ENCODE measurements around the gene RRP7A.
"Not testable (repeated sequence)": the region's sequence is repeated elsewhere in the genome, so short reads cannot be mapped to it uniquely, and the experiment has no call there.

Gene RRP7A

DNA sequence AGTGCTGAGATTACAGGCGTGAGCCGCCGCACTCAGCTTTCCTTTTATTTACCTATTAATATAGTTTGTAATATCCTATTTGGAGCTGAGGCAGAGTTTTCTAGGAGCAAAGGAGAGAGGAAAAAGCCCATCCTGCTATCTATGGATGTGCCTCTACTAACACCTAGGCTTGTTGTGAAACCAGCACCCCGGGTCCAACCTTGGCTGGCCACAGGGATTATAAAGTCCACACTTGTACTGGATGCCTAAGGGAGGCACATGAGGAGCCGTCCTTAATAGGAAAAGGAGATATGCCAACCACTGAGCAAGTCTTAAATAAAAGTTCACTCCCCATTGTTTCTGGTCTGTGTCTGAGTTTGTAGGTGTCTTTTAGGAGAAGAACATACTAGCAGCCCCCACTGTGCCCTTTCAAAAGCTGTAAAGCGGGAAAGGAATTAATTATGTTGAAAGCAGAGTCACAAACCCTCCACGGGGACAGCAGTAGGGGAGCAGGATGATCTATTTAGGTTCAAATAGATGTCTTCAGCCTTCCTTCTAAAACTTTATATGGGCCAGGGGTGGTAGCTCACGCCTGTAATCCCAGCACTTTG is 29.3 kb downstream of the RRP7A start:
- Mint-ChIP-seq H3K9me3 (no peaks in the 10 kb centered on the region), H3K27me3 (no peaks in the 10 kb centered on the region), H3K27ac (peak overlapping the region in 1 of 2 donors; percentile 83), H3K4me1 (no peaks in the 10 kb centered on the region), H3K4me3 (no peak overlapping the region)
- ATAC-seq (no peak), DNase-seq (no peak)

- H3K27ac Mint-ChIP-seq: no peak overlapping the region
- no peaks in the 10 kb centered on the region for H3K9me3 Mint-ChIP-seq
- no peak overlapping the region for H3K4me3 Mint-ChIP-seq
- H3K27me3 Mint-ChIP-seq: no peaks in the 10 kb centered on the region
- no peak for DNase-seq
- no peaks in the 10 kb centered on the region for H3K4me1 Mint-ChIP-seq
- ATAC-seq: no peak
These were observed 30.6 kb downstream of the RRP7A start for GRCh38 chr22:42489000-42489399.

DNA sequence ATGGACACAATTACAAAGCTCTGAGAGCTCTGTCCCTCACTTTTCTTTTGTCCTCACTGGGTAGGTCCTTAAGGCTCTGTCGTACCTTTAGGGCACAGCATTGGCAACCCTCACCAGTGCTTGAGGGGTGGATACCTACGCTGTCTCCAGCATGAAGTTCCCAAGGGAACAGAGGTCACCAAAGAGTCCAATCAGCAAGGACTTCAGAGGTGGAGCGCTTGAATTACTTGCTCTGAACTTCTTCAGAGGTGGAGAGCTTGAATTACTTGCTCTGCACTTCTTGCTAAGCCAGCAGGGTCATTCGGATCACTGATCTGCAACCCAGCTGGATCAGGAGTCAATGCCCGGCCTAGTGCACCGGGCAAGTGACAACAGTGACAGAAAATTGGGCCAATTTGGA is 35.1 kb downstream of the RRP7A start:
- Mint-ChIP-seq H3K27me3 (peaks cover 24% of the 10 kb centered on the region), H3K4me1 (peaks cover 3% of the 10 kb centered on the region)
- ATAC-seq: no peak

DNA sequence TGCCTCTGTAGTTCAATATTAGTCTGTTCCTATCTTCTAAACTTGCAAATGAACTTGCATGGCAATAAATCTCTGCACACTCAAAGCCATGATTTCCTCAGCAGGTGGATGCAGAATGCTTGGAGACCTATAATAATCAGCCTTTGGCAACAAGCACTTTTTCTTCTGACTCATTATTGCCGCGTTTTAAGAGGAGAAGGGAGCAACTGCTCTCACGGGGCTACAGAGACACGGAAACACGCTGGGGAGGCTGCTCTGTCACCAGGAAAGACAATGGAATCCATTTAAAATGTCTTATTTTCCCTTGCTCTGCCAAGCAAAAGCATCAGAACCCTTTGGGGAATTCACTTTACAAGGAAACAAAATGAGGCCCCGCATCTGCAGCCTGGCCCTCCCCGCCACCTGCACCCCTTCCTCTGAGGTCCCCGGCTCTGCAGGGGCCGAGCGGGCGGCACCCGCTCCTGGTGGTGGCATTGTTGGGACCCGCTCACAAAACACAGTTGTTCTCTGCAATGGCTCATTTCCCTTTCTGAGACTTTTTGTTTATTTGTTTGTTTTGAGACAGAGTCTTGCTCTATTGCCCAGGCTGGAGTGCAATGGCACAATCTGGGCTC is 35.9 kb downstream of the RRP7A start:
- not testable (repeated sequence) for ATAC-seq, DNase-seq, H3K9me3 Mint-ChIP-seq, H3K27ac Mint-ChIP-seq, H3K4me1 Mint-ChIP-seq, H3K4me3 Mint-ChIP-seq
- H3K27me3 Mint-ChIP-seq: peaks cover 24% of the 10 kb centered on the region

More for the DNA sequence above, 35.1 kb downstream of the RRP7A start:
- H3K27ac Mint-ChIP-seq: no peak overlapping the region
- DNase-seq: no peak
- no peak overlapping the region for H3K4me3 Mint-ChIP-seq
- H3K9me3 Mint-ChIP-seq: no peaks in the 10 kb centered on the region

- Mint-ChIP-seq H3K27me3 (peaks cover 8% of the 10 kb centered on the region), H3K27ac (no peak overlapping the region), H3K9me3 (no peaks in the 10 kb centered on the region), H3K4me3 (no peak overlapping the region), H3K4me1 (peaks cover 17% of the 10 kb centered on the region)
- no peak for ATAC-seq
- DNase-seq: no peak
These were observed 44.5 kb downstream of the RRP7A start for GRCh38 chr22:42475122-42475521.

- H3K27ac Mint-ChIP-seq: no peak overlapping the region
- H3K27me3 Mint-ChIP-seq: peaks cover 8% of the 10 kb centered on the region
- ATAC-seq (no peak), DNase-seq (peak in 1 of 2 donors; percentile 4)
- no peak overlapping the region for H3K4me3 Mint-ChIP-seq
- H3K4me1 Mint-ChIP-seq: peaks cover 7% of the 10 kb centered on the region
- no peaks in the 10 kb centered on the region for H3K9me3 Mint-ChIP-seq
These were observed 46.0 kb downstream of the RRP7A start for GRCh38 chr22:42473484-42474193.

- Mint-ChIP-seq H3K27ac (no peak overlapping the region), H3K27me3 (peaks cover 8% of the 10 kb centered on the region), H3K9me3 (no peaks in the 10 kb centered on the region), H3K4me3 (no peak overlapping the region), H3K4me1 (no peaks in the 10 kb centered on the region)
- ATAC-seq (no peak), DNase-seq (no peak)
These were observed 46.9 kb downstream of the RRP7A start for GRCh38 chr22:42472671-42473070.

GRCh38 chr22:42471441-42471840 is 48.2 kb downstream of the RRP7A start:
- no peaks in the 10 kb centered on the region for H3K4me1 Mint-ChIP-seq
- no peak overlapping the region for H3K27ac Mint-ChIP-seq
- H3K27me3 Mint-ChIP-seq: peaks cover 8% of the 10 kb centered on the region
- H3K9me3 Mint-ChIP-seq: no peaks in the 10 kb centered on the region
- H3K4me3 Mint-ChIP-seq: no peak overlapping the region
- DNase-seq (no peak), ATAC-seq (no peak)

DNA sequence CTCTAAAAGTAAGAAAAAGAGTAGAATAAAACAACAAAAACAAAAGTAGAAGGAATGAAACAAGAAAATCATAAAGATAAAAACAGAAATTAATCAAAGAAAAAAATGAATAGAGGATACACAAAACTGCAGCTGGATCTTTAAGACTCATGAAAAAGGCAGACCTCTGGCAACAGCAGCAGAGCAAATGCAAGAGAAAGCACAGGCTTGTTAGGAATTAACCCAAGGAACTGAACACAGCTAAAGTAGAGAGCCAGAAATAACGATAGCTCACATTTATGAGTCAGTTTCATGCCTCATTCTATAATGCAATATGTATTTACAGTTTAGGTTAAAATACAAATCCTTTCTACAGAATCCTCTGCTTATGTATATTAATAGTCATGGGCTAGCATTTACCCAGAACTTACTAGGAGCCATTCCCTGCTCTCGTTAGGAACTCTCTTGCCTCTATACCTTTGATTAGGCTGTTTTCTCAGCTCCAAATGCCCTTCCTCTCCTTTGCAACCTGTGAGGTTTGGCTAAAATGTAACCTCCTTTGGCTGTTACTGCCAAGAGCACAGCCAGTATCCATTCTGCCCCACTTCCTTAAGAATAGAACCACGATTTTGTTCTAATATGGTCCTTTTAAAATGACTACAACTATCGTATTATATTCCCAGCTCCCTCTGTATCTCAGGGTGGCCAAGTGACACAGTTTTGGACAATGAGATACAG is 49.1 kb downstream of the RRP7A start:
- ATAC-seq (no peak), DNase-seq (no peak)
- H3K27me3 Mint-ChIP-seq: peaks cover 7% of the 10 kb centered on the region
- no peak overlapping the region for H3K4me3 Mint-ChIP-seq
- H3K27ac Mint-ChIP-seq: no peak overlapping the region
- no peaks in the 10 kb centered on the region for H3K9me3 Mint-ChIP-seq
- H3K4me1 Mint-ChIP-seq: no peaks in the 10 kb centered on the region

DNA sequence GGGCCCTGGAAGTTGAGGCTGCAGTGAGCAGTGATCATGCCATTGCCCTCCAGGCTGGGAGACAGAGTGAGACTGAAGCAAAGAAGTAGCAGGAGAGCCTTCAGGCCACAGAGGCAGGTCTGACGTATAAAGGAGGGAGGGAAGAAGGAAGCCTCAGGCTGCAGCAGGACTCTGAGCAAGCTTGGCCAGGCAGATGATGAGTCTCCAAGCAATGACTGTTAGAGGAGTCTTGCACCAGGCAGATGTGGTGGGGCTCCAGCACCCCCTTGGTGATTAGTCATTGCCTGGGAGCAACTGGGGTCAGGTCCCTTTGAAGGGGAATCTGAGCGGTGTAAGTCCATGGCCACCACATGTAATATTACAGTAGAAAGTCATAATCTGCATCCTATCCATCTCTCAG is 50.8 kb downstream of the RRP7A start:
- DNase-seq (no peak), ATAC-seq (no peak)
- H3K4me1 Mint-ChIP-seq: no peaks in the 10 kb centered on the region
- H3K4me3 Mint-ChIP-seq: no peak overlapping the region
- no peak overlapping the region for H3K27ac Mint-ChIP-seq
- H3K9me3 Mint-ChIP-seq: no peaks in the 10 kb centered on the region
- no peaks in the 10 kb centered on the region for H3K27me3 Mint-ChIP-seq

DNA sequence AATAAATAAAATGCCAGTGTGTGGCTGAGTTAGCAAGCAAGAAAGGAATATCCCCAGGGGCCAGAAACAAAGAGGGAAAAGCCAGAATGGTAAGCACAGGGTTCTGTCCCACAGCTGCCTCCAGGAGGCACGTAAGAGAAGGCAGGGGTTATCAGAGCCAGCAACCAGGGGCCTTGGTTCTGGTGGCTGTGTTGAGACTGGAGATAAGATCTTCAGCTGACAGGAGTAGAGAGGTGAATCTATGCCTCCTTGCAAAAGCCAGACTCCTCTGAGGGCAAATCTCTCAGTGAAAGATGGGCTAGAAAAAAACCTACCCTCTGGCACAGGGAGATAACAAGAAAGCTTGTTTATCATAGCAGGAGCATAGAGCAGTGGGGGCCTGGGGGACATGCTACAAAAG is 57.6 kb downstream of the RRP7A start:
- H3K27ac Mint-ChIP-seq: no peak overlapping the region
- no peaks in the 10 kb centered on the region for H3K4me1 Mint-ChIP-seq
- peaks cover 36% of the 10 kb centered on the region for H3K27me3 Mint-ChIP-seq
- no peak for ATAC-seq
- H3K4me3 Mint-ChIP-seq: no peak overlapping the region
- H3K9me3 Mint-ChIP-seq: no peaks in the 10 kb centered on the region
- no peak for DNase-seq

GRCh38 chr22:42461511-42461910 is 58.1 kb downstream of the RRP7A start:
- H3K27ac Mint-ChIP-seq: no peak overlapping the region
- no peak overlapping the region for H3K4me3 Mint-ChIP-seq
- H3K4me1 Mint-ChIP-seq: no peaks in the 10 kb centered on the region
- ATAC-seq (no peak), DNase-seq (no peak)
- H3K27me3 Mint-ChIP-seq: peaks cover 41% of the 10 kb centered on the region
- H3K9me3 Mint-ChIP-seq: no peaks in the 10 kb centered on the region
